Measurements from ENCODE around the gene FOXN3. TPM values are rescaled to one million over a fixed set of nuclear protein-coding genes. Genes with fewer than 3 reads are reported as not detected.
"Not testable (repeated sequence)": the region's sequence is repeated elsewhere in the genome, so short reads cannot be mapped to it uniquely, and the experiment has no call there.

Gene FOXN3
- polyA plus RNA-seq, 1 donor from 2014 or later = 10.3 TPM

GRCh38 chr14:89252887-89253532, 164.0 kb downstream of the FOXN3 start:
- no peaks in the 10 kb centered on the region for H3K9me3 ChIP-seq (ENCODE audit: low read length)
- H3K4me3 ChIP-seq (ENCODE audit: low read length) = no peak overlapping the region
- H3K27me3 ChIP-seq (ENCODE audit: insufficient read depth, low read depth, low read length) = no peaks in the 10 kb centered on the region
- H3K9ac ChIP-seq (ENCODE audit: low read length) = no peak overlapping the region
- H3K4me2 ChIP-seq (ENCODE audit: low read length) = no peak overlapping the region
- no peaks in the 10 kb centered on the region for H3K9me2 ChIP-seq (ENCODE audit: insufficient read depth, low read length)
- H3K27ac ChIP-seq (ENCODE audit: low read length) = no peak overlapping the region
- H2AFZ ChIP-seq (ENCODE audit: low read depth, low read length) = no peak overlapping the region
- H4K20me1 ChIP-seq (ENCODE audit: insufficient read depth) = no peaks in the 10 kb centered on the region
- H3K79me2 ChIP-seq (replicated peaks; ENCODE audit: insufficient read depth, low read length) = no peaks in the 10 kb centered on the region
- no peak for TF ChIP-seq RAD21 (conservative IDR thresholded peaks at IDR 0.05)
- no peak for TF ChIP-seq POLR2AphosphoS5 (IDR thresholded peaks at IDR 0.05)
- TF ChIP-seq REST (IDR thresholded peaks at IDR 0.05; ENCODE audit: borderline replicate concordance) = no peak
- no peak for TF ChIP-seq EZH2 (IDR thresholded peaks at IDR 0.05; ENCODE audit: borderline replicate concordance, insufficient read depth, low read length, poor library complexity, severe bottlenecking)
- TF ChIP-seq TAF1 (IDR thresholded peaks at IDR 0.05; ENCODE audit: low read depth) = no peak
- TF ChIP-seq CTCF (IDR thresholded peaks at IDR 0.05; ENCODE audit: poor library complexity, severe bottlenecking) = no peak
- TF ChIP-seq MXI1 (conservative IDR thresholded peaks at IDR 0.05; ENCODE audit: poor library complexity, severe bottlenecking) = no peak
- no peak for TF ChIP-seq EP300 (conservative IDR thresholded peaks at IDR 0.05; ENCODE audit: poor library complexity, severe bottlenecking)
- TF ChIP-seq SMC3 (conservative IDR thresholded peaks at IDR 0.05; ENCODE audit: poor library complexity) = no peak
- no peaks in the 10 kb centered on the region for H3F3A ChIP-seq (ENCODE audit: insufficient read depth, low read length, poor library complexity, severe bottlenecking)
- no peaks in the 10 kb centered on the region for H3K36me3 ChIP-seq (ENCODE audit: insufficient read depth, low read length)

- no peaks in the 10 kb centered on the region for H3K9me3 ChIP-seq (ENCODE audit: low read length)
Measured at GRCh38 chr14:89251061-89251460, 166.0 kb downstream of the FOXN3 start.

GRCh38 chr14:89250655-89250975, 166.4 kb downstream of the FOXN3 start:
- H3K9me3 ChIP-seq (ENCODE audit: low read length); H3K36me3 ChIP-seq (ENCODE audit: insufficient read depth, low read length); H3K4me3 ChIP-seq (ENCODE audit: low read length); H3K4me2 ChIP-seq (ENCODE audit: low read length); H3K27ac ChIP-seq (ENCODE audit: low read length); H2AFZ ChIP-seq (ENCODE audit: low read depth, low read length); H3K27me3 ChIP-seq (ENCODE audit: insufficient read depth, low read depth, low read length); H3K9me2 ChIP-seq (ENCODE audit: insufficient read depth, low read length); H3F3A ChIP-seq (ENCODE audit: insufficient read depth, low read length, poor library complexity, severe bottlenecking); H3K79me2 ChIP-seq (replicated peaks; ENCODE audit: insufficient read depth, low read length); H4K20me1 ChIP-seq (ENCODE audit: insufficient read depth); H3K9ac ChIP-seq (ENCODE audit: low read length): not testable (repeated sequence)

More at GRCh38 chr14:89251061-89251460, 166.0 kb downstream of the FOXN3 start:
- Histone ChIP-seq H3K27ac (ENCODE audit: low read length) (no peak overlapping the region), H3K9ac (ENCODE audit: low read length) (no peak overlapping the region), H3K4me2 (ENCODE audit: low read length) (no peak overlapping the region), H4K20me1 (ENCODE audit: insufficient read depth) (no peaks in the 10 kb centered on the region), H3K9me2 (ENCODE audit: insufficient read depth, low read length) (no peaks in the 10 kb centered on the region), H3K27me3 (ENCODE audit: insufficient read depth, low read depth, low read length) (no peaks in the 10 kb centered on the region), H3F3A (ENCODE audit: insufficient read depth, low read length, poor library complexity, severe bottlenecking) (no peaks in the 10 kb centered on the region), H3K4me3 (ENCODE audit: low read length) (no peak overlapping the region), H3K36me3 (ENCODE audit: insufficient read depth, low read length) (no peaks in the 10 kb centered on the region), H2AFZ (ENCODE audit: low read depth, low read length) (no peak overlapping the region), H3K79me2 (replicated peaks; ENCODE audit: insufficient read depth, low read length) (no peaks in the 10 kb centered on the region)
- no peak for TF ChIP-seq TAF1 (IDR thresholded peaks at IDR 0.05; ENCODE audit: low read depth)
- no peak for TF ChIP-seq CTCF (IDR thresholded peaks at IDR 0.05; ENCODE audit: poor library complexity, severe bottlenecking)
- TF ChIP-seq EP300 (conservative IDR thresholded peaks at IDR 0.05; ENCODE audit: poor library complexity, severe bottlenecking) = no peak

Measured in neural cell (in vitro differentiated cells).